HG02642 (cell line): ENCODE data around the gene CS.
"Not testable (repeated sequence)": the region's sequence is repeated elsewhere in the genome, so short reads cannot be mapped to it uniquely, and the experiment has no call there.

Experiments
- ATAC-seq: cut with Tn5 transposase; IDR thresholded peaks from one replicate; pipeline ENCODE4 v1.9.1; 2021; ENCODE audit warnings: mild to moderate bottlenecking; ENCODE audit not compliant: unreplicated experiment, poor library complexity

Gene CS

DNA sequence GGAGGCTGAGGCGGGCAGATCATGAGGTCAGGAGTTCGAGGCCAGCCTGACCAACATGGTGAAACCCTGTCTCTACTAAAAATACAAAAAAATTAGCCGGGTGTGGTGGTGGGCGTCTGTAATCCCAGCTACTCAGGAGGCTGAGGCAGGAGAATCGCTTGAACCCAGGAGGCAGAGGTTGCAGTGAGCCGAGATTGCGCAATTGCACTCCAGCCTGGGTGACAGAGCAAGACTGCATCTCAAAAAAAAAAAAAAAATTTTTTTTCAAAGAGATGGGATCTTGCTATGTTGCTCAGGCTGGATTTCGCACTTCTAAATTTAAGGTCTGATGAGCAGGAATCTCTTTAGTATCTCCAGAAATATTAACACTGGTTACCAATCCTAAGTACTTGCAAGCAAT is 21.5 kb upstream of the CS start:
- ATAC-seq, result not testable (repeated sequence)

DNA sequence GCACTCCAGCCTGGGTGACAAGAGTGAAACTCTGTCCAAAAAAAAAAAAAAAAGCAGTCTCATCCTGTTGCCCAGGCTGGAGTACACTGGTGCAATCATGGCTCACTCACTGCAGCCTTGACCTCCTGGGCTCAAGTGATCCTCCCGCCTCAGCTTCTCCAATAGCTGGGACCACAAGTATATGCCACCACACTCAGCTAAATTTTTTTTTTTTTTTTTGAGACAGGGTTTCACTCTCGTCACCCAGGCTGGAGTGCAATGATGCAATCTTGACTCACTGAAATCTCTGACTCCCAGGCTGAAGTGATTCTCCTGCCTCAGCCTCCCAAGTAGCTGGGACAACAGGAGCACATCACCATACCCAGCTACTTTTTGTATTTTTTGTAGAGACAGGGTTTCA is 20.9 kb upstream of the CS start:
- ATAC-seq, result no peak

GRCh38 chr12:56317675-56318074 is 17.5 kb upstream of the CS start:
- no peak for ATAC-seq

DNA sequence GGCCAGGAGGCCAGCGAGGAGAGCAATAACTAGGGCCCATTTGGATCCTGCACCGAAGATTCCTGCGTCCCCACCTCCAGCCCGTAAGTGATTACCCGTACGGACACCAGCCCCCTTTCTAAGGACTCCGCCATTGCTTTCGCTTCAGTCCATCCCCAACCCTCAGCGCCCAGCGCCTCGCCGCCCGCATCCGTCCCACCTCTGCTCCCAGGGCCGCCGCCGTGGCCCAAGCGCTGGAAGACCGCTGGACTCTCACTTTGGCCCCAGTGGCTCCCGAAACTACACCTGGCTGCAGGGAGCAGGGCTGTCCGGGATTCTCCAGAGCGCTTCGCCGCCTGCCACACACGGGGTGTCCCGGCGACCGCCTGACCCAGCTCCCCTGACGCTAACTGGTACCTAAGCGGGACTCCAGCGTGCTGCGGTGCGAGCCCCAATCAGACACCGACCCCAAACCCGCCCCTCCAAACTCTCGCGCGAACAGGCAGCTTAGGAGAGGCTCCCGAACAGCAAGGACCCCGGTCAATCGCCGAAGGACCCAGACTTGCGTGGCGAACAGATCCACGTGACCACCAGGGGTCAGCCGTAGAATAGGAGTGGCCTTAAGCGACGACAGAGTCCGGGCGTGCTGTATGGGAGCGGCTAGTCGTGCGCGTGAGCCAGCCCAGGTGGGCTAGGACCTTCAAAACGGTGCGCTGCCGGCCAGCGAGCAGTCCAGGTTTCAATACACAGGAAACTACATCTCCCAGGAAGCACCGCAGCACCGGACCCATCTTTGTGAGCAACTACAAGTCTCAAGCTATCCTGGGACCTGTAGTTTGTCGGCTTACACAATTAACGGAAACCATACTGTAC is 15.7 kb upstream of the CS start, which contains the start of gene CNPY2:
CNPY2 (minus strand) TSS at position 367 of the 852 bp plus-strand sequence. CDS start 771 bp downstream, outside the sequence.
- ATAC-seq, result peak; percentile 92

GRCh38 chr12:56315249-56315621 is 15.1 kb upstream of the CS start:
- ATAC-seq, result no peak

- ATAC-seq, result no peak
Observed at GRCh38 chr12:56311003-56311402, 10.9 kb upstream of the CS start.

GRCh38 chr12:56308714-56309113 is 8.6 kb upstream of the CS start:
- no peak for ATAC-seq

GRCh38 chr12:56307221-56307965 is 7.3 kb upstream of the CS start:
- ATAC-seq, result no peak

GRCh38 chr12:56304872-56305590 is 4.9 kb upstream of the CS start:
- ATAC-seq, result no peak

DNA sequence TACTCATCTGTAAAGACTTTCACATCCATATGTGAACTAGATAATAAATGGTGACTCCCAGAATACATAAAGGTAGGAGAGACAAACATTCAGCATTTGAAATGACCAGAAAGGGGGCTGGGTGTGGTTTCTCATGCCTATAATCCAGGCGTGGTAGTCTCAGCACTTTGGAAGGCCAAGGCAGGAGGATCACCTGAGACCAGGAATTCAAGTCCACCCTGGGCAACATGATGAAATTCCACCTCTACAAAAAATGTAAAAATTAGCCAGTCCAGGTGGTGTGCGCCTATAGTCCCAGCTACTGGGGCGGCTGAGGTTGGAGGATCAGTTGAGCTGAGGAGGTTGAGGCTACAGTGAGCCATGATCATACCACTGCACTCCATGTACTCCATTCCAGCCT is 4.1 kb upstream of the CS start:
- ATAC-seq, result no peak

GRCh38 chr12:56300644-56301464 is 724 bp upstream of the CS start:
- no peak for ATAC-seq

DNA sequence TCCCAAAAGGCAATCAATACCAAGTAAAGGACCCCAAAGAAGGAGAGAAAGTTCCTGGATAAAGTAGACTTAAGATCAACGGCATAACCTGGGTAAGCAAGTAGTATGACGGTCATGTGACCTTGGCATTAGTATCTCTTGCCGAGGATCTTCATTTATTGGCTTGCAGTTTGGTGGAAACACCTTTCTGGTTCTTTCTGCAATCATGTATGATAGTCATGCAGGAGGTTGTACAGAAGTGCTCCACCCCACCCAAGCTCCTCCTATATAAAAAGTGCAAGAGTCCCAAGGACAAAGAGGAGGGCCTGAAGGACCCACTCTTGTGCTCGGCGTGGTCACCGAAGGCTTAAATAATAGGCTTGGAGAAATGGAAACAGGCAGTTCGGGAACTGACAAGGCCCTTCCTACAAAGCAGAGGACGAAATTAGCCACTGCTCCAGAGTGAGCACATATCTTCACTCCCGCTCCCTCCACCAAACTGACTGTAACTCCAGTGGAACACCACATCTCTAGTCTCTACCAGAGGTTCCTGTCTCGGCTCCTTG is 750 bp downstream of the CS start:
- no peak for ATAC-seq

DNA sequence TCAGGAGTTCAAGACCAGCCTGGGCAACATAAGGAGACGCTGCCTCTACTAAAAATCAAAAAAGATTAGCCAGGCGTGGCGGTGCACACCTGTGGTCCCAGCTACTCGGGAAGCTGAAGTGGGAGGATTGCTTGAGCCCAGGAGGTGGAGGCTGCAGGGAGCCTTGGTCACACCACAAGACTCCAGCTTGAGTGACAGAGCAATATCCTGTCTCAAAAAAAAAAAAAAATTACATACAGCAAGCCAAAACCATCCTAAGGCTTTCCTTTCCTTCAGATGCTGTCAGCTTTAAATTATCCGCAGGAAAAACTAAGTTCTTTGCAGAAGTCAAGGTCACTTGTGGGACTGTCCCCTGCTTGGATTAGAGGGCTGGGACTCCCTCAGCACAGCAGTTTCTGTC is 1.3 kb downstream of the CS start:
- ATAC-seq, result no peak

DNA sequence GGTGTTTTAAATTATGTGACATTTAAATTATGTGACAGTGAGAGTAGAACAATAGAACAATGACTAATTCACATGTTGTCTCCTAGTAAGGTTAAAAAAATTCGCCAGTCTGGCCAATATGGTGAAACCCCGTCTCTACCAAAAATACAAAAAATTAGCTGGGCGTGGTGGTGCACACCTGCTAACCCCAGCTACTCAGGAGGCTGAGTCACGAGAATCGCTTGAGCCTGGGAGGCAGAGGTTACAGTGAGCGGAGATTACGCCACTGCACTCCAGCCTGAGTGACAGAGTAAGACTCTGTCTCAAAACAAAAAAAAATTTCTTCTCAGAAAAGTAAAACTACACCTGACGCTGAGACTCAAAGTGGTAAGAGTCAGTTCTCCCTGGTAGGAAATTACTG is 2.7 kb downstream of the CS start:
- no peak for ATAC-seq

DNA sequence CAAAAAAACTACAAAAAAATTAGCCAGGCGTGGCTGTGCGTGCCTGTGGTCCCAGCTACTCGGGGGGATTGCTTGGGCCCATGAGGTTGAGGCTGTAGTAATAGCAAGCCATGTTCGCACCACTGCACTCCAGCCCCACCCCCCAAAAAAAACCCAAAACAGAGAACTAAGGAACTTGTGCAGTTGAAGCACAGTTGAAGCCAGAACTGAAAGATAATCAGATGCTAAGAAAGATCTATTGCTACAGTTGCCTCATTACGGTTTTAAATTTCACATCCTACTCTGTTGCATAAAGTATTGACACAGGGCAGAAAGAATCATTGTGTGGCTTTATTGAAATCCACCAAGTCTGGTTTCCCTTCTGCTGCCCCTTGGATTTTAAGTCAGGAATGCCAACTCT is 3.8 kb downstream of the CS start:
- ATAC-seq, result no peak

DNA sequence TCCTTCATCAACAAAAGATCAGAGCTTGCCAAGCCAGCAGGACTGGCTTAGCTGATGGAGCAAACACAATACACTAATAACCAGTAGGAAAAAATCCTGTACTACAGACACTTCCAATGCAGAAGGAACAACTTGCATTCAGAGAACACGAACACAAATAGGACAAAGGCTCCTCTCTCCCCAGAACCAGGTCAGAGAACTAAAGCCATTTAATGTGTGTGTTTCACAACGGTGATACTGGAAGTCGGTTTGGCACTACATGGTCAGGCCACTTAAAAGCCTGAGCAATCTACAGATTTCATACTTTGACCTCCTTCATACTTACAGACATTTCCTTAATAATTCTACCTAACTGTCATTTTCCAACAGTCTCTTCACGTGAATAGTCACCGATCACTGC is 6.3 kb downstream of the CS start:
- ATAC-seq, result no peak

- no peak for ATAC-seq
Observed at GRCh38 chr12:56288705-56289387, 11.3 kb downstream of the CS start.

GRCh38 chr12:56286044-56286830 is 13.9 kb downstream of the CS start:
- no peak for ATAC-seq

DNA sequence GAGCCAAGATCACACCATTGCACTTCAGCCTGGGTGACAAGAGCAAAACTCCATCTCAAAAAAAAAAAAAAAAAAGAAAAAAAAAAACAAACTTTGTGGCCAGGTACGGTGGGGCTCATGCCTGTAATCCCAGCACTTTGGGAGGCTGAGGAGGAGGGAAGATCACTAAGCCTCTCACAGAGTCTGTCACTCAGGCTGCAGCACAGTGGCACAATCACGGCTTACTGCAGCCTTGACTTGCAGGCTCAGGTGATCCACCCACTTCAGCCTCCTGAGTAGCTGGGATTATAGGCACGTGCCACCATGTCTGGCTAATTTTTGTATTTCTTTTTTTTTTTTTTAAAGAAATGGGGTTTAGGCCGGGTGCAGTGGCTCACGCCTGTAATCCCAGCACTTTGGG is 15.9 kb downstream of the CS start:
- not testable (repeated sequence) for ATAC-seq
